ENCODE results near the gene PNPLA7.

Gene PNPLA7

GRCh38 chr9:137589441-137590122, 39.4 kb upstream of the PNPLA7 start:
- TF ChIP-seq CTCF (IDR thresholded peaks at IDR 0.05; ENCODE audit: low read depth, low read length), result no peak

GRCh38 chr9:137588891-137589290, 38.7 kb upstream of the PNPLA7 start:
- TF ChIP-seq CTCF (IDR thresholded peaks at IDR 0.05; ENCODE audit: low read depth, low read length), result no peak
- DNase-seq (ENCODE audit: extremely low read depth, low read depth), result no peak

More at GRCh38 chr9:137589441-137590122, 39.4 kb upstream of the PNPLA7 start:
- no peak for DNase-seq (ENCODE audit: extremely low read depth, low read depth)

DNA sequence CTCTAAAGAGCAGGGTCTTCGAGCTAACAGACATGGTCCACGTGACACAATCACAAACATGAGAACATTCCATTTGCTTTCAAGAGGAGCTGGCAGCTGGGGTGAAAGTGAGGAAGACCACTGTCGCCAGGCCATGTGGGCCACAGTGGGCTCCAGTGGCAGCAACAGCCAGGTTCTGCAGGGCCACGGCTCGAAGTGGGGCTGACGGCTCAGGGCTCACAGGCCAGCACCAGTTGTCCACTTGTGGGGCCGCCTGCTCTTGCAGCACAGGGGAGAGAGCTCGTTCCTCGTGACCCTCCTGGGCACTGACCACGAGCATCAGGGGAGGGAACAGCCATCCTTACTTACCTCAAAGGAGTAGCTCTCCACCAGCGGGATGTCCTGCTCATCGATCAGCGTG, 38.1 kb upstream of the PNPLA7 start:
- DNase-seq (ENCODE audit: extremely low read depth, low read depth), result no peak
- TF ChIP-seq CTCF (IDR thresholded peaks at IDR 0.05; ENCODE audit: low read depth, low read length), result no peak

DNA sequence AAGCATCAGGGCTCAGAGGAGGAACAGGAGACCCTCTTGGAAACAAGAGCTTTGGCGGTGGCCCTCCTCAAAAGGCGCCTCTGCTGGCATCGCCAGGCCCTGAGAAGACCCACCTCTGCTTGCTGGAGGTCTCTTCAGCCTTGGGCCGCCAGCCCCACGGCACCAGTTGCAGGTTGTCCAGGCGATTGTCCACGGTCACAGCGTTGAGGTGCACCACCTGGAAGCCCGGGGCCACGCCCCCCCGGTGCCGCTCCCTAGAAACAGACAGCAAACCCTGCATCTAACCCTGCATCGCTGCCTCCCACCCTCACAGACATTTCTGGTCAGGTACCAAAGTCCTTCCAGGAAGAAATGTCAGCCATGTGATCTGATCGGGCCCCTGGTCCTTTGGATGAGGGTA, 36.7 kb upstream of the PNPLA7 start:
- DNase-seq (ENCODE audit: extremely low read depth, low read depth), result no peak
- no peak for TF ChIP-seq CTCF (IDR thresholded peaks at IDR 0.05; ENCODE audit: low read depth, low read length)

DNA sequence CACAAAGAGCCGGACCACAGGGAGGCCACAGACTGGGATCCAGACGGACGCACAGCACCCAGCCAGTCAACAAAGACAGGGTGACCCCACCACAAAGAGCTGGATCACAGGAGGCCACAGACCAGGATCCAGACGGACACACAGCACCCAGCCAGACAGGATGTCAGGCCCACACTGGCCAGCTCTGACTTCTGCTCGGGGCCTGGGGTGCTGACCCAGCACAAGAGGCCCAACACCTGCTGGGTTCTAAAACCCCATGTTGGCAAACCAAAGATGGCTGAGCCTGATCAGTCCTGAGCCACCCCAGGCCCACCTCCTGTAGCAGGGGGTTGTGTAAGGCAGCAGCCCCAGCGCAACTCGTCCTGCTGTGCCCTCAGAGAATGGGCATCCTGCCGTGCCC, 33.8 kb upstream of the PNPLA7 start:
- no peak for DNase-seq (ENCODE audit: extremely low read depth, low read depth)

DNA sequence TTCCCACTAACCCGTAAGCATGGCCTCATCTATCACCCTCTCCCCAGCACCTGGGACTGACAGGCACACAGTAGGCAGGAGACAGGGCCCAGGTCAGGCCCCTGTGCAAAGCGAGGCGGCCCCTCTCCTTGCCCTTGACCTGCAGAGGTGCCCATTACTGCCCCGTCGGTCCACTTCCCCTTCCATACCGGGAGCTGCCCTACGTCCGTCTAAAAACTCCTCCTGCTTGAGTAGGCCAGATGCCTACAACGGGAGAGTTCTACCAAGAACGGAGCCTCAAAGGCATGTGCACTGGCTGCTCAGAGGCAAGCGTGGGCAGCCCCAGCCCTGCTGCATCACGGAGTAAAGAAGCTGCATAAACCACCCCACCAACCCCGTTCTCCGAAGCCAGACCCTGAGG, 33.1 kb upstream of the PNPLA7 start:
- no peak for TF ChIP-seq CTCF (IDR thresholded peaks at IDR 0.05; ENCODE audit: low read depth, low read length)
- no peak for DNase-seq (ENCODE audit: extremely low read depth, low read depth)

More for the DNA sequence above, 33.8 kb upstream of the PNPLA7 start:
- TF ChIP-seq CTCF (IDR thresholded peaks at IDR 0.05; ENCODE audit: low read depth, low read length), result no peak

DNA sequence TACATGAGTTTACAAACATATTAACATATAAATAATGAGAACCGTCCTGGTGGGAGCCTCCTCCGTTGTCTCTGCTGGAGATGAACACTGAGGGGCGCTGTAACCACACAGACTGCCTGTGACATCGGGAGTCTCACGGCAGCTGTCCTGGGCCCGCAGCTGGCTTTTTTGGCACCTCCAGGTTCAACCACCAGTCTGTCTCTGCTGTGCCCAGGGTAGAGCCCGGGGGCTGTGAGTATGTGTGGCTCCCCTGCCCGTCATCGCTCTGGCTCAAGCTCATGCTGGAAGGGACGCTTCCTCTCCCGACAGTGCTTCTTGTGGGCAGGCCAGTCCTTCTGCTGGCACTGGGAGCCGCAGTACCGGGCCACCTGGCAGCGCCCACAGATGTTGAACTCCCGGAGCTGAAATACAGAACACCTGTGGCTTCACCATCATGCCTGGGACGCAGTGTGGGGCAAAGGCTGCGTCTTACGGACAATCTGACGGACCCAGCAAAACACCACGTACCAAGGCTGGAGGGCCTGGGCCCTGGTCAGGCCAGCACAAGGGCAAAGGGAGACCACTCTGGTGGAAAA, 32.2 kb upstream of the PNPLA7 start:
- no peak for DNase-seq (ENCODE audit: extremely low read depth, low read depth)
- no peak; the same call in none of the 2 replicates for TF ChIP-seq CTCF (IDR thresholded peaks at IDR 0.05; ENCODE audit: low read depth, low read length)

Data from AG09319 (cell line).